Mononuclear cell (primary cell): ENCODE measurements around the gene SPATS2L. TPM values are rescaled to one million over a fixed set of nuclear protein-coding genes. Genes with fewer than 3 reads are reported as not detected.

Experiments used
- H3K27me3 ChIP-seq: 2 replicates; pipeline ENCODE4 v1.6.0; 2011; ENCODE audit warnings: low read length, control low read depth; ENCODE audit not compliant: insufficient read depth
- H3K4me1 ChIP-seq: 2 replicates; pipeline ENCODE4 v1.5.1; 2011; ENCODE audit warnings: mild to moderate bottlenecking, low read length, control low read depth; ENCODE audit not compliant: insufficient read depth
- H3K4me3 ChIP-seq: 2 replicates; pipeline ENCODE4 v1.5.1; 2011; ENCODE audit warnings: mild to moderate bottlenecking, low read length, moderate library complexity
- H3K9me3 ChIP-seq: 2 replicates; pipeline ENCODE4 v1.5.1; 2011; ENCODE audit warnings: low read depth, mild to moderate bottlenecking, control low read depth, low read length
- total RNA-seq: library from RNA; depleted of rRNA; stranded (reverse); fragments of >200 nt; gene quantifications from one replicate; pipeline ENCODE4 v1.2.3, GENCODE V29; 2012

Gene SPATS2L, protein sequence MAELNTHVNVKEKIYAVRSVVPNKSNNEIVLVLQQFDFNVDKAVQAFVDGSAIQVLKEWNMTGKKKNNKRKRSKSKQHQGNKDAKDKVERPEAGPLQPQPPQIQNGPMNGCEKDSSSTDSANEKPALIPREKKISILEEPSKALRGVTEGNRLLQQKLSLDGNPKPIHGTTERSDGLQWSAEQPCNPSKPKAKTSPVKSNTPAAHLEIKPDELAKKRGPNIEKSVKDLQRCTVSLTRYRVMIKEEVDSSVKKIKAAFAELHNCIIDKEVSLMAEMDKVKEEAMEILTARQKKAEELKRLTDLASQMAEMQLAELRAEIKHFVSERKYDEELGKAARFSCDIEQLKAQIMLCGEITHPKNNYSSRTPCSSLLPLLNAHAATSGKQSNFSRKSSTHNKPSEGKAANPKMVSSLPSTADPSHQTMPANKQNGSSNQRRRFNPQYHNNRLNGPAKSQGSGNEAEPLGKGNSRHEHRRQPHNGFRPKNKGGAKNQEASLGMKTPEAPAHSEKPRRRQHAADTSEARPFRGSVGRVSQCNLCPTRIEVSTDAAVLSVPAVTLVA
- total RNA-seq: 3.5 TPM

DNA sequence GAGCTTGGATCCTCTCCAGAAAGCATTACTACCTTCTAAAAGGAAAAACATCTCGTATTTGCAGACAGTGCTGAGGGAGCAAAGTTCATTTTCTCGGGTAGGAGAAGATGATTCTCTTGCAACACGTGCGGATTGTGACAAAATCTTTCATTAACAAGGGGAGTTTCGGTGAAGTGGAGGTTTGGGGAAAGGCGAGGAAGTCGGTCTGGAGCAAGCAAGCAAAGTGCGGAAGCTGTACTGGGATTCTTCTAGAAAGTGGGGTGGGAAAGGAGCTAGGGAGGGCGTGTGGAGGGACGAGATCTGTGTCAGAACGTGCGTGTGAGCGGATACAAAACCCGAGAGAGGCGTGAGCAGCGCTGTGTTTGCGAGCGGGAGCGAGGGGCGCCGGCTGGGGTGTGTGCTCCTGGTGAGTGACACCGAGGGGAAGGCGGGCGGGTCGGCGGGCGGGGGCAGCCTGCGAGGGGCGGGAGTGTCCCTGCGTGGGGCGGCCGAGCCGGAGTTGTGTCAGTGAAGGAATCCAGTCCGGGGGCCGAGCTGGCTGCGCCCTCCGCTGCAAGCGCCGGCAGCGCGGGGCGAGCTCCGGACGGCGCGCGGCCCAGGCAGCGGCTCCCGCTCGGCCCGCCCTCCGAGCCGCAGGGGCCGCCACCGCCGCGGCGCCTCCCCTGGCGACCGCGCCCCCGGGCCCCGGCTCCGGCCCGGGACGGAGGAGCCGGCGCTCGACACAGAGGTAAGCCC lies at the start of gene SPATS2L:
SPATS2L (plus strand) TSS at position 498 of the 735 bp plus-strand sequence. CDS start 82,552 bp downstream, outside the sequence.
- H3K4me1 ChIP-seq: peaks cover 13% of the 10 kb centered on the region
- H3K4me3 ChIP-seq: peak within 1 kb of the TSS; percentile 52

DNA sequence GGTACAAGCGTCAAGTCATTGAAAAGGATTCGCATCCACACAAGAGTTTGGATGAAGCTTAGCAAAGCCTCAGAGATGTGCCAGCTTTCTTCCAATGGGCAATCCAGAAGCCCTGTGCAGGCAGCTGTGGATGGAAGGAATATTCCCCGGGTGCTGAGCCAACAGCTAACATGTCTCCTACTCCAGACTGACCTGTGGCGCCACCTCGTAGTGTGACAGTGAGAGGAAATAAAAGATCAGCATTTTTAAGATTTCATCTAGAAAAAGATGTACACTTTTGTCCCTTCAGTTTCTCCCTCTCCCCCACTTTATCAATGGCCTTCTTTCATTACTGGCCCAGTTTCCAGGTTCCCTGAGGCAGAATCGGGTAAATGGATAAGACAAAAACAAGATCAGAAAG lies 48.9 kb upstream of the SPATS2L start:
- no peaks in the 10 kb centered on the region for H3K27me3 ChIP-seq
- H3K4me3 ChIP-seq: no peak overlapping the region
- H3K9me3 ChIP-seq: no peaks in the 10 kb centered on the region
- H3K4me1 ChIP-seq: no peaks in the 10 kb centered on the region

More for the DNA sequence above, at the start of gene SPATS2L:
- Histone ChIP-seq H3K27me3 (peaks cover 21% of the 10 kb centered on the region), H3K9me3 (no peaks in the 10 kb centered on the region)

DNA sequence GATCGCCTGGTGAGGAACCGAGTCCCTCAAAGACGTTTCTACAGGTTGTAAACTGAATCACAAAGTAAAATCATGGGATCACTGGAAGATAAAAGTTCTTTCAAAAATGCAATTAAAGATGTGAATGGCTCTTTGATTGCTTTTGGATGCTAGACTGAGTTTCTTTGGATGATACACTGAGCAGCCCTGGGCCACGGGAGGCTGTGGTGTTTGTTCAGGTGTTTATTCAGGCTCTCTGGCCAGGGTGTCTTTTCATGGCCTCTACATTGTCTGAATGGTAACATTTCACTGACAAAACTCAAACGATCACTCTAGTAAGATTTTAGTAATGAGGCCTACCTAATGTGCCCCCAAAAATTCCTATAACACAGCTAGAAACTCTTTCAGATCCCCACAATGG lies 48.4 kb upstream of the SPATS2L start:
- Histone ChIP-seq H3K4me1 (no peaks in the 10 kb centered on the region), H3K4me3 (no peak overlapping the region), H3K27me3 (no peaks in the 10 kb centered on the region), H3K9me3 (no peaks in the 10 kb centered on the region)

DNA sequence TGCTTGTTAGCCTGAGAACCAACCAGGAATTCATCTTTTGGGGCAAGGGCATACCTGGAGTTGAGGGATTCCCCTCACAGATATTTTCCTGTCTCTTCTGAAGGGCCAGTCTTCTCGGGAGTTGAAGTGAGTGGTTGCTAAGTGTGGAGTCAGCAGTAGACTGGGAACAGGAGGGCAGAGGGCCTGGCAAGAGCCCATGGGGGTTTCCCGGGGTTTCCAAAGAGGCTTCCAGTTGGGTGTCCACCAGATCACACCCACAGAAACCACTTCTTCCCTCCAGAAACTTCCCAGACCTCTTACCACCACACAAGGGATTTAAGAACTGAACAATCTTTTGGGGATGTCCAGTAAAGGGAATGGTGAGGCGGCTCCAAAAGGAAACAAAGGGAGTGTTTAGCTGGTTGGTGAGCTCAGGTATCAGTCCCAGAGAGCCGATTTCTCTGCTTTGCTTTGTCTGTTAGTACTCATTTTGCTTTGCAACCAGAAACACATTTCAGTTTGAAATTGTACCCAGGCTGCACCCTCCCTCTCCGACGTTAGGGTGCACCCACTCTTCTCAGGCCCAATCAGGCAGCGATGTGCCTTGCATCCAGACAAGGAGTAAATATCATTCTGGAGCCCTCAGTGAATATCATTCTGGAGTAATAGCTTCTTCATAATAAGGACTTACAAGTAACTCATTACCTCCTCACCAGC lies 47.5 kb upstream of the SPATS2L start:
- no peaks in the 10 kb centered on the region for H3K27me3 ChIP-seq
- no peaks in the 10 kb centered on the region for H3K4me1 ChIP-seq
- H3K4me3 ChIP-seq: no peak overlapping the region
- H3K9me3 ChIP-seq: no peaks in the 10 kb centered on the region

DNA sequence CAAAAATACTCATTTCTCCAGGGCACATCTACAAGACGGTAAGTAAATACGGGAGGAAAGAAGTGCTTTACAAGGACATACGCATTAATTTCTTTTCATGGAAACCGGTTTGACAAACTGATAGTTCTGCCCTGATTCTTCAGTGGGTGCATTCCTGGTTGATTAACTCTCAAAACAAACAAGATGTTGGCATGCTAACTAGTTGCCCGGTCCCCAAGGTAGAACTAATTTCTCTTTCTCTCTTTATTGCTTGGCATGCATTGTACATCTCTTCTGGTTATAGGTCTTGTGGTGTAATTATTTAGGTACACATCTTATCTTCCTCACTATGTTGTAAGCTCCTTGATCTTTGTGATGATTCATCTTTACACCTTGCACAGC lies 46.9 kb upstream of the SPATS2L start:
- Histone ChIP-seq H3K27me3 (no peaks in the 10 kb centered on the region), H3K4me3 (no peak overlapping the region), H3K9me3 (no peaks in the 10 kb centered on the region), H3K4me1 (no peaks in the 10 kb centered on the region)

DNA sequence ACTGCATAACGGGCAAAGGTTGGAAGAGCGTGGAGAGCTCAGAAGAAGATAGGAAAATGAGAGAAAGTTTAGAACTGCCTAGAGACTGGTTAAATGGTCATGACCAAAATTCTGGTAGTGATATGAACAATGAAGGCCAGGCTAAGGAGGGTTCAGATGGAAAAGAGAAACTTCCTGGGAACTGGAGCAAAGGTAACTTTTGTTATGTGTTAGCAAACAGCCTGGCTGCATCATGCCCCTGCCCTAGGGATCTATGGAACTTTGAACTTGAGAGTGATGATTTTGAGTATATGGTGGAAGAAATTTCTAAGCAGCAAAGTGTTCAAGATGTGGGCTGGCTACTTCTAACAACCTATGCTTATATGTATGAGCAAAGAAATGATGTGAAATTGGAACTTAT lies 44.4 kb upstream of the SPATS2L start:
- Histone ChIP-seq H3K9me3 (no peaks in the 10 kb centered on the region), H3K4me1 (no peaks in the 10 kb centered on the region), H3K4me3 (no peak overlapping the region), H3K27me3 (no peaks in the 10 kb centered on the region)

DNA sequence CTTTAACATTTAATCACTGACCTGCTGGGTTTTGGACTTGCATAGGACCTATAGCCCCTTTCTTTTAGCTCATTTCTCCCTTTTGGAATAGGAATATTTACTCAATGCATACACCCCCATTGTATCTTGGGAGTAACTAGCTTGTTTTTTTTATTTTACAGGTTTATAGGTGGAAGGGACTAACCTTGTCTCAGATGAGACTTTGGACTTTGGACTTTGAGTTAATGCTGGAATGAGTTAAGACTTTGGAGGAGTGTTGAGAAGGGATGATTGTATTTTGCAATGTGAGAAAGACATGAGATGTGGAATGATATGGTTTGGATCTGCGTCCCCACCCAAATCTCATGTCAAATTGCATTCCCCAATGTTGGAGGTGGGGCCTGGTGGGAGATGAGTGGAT lies 43.2 kb upstream of the SPATS2L start:
- Histone ChIP-seq H3K9me3 (no peaks in the 10 kb centered on the region), H3K27me3 (no peaks in the 10 kb centered on the region), H3K4me1 (no peaks in the 10 kb centered on the region), H3K4me3 (no peak overlapping the region)

DNA sequence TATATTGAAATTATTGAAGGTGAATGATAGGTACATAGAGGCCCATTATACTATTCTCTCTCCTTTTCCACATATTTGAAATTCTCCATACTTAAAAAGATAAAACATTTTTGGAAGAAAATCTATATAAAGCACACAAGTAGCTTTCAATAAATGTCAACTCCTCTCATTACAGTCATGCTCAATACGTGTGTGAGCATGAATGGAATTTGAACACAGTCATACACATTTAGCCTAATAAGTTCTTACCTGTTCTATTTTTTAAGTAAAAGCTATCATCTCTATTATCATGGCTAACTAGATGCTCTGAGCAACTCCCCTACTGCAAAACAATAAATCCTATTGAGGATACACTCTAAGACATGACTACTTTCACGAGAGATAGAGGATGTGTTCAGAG lies 41.9 kb upstream of the SPATS2L start:
- Histone ChIP-seq H3K4me1 (no peaks in the 10 kb centered on the region), H3K4me3 (no peak overlapping the region), H3K27me3 (no peaks in the 10 kb centered on the region), H3K9me3 (no peaks in the 10 kb centered on the region)

DNA sequence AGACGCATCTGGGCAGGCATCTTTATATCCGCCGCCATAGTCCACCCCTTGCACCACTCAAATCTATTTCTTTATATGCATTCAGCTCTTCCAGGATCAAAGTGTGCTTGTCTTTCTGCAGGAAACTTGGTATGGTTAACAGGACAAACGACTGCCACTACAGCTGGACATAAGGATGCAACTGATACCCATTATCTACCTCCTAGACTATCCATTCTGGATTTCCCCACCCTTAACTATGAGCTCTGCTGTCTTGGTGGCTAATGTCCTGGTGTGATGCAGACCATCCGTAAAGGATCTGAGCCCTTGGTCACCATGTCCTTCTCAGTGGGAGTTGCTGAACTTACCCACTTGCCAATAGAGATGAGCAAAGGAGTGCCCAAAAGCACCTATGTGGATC lies 40.1 kb upstream of the SPATS2L start:
- Histone ChIP-seq H3K4me3 (no peak overlapping the region), H3K27me3 (no peaks in the 10 kb centered on the region), H3K9me3 (no peaks in the 10 kb centered on the region), H3K4me1 (no peaks in the 10 kb centered on the region)

DNA sequence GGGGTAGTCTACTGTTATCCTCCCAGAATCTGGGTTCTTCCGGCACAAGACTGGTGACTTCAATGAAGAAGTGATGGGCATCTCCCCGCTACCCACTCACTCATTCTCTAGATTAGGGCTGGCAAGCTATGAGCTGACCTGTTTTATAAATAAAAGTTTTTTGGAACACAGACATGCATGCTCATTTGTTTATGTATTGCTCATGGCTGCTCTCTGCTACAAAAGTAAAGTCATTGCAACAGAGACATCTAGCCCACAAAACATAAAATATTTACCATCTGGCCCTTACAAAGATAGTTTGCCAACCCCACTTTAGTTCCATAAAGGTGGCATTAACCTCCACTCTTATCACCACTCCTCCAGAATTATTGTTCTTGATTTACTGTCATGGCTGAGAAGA lies 39.1 kb upstream of the SPATS2L start:
- Histone ChIP-seq H3K4me3 (no peak overlapping the region), H3K9me3 (no peaks in the 10 kb centered on the region)

DNA sequence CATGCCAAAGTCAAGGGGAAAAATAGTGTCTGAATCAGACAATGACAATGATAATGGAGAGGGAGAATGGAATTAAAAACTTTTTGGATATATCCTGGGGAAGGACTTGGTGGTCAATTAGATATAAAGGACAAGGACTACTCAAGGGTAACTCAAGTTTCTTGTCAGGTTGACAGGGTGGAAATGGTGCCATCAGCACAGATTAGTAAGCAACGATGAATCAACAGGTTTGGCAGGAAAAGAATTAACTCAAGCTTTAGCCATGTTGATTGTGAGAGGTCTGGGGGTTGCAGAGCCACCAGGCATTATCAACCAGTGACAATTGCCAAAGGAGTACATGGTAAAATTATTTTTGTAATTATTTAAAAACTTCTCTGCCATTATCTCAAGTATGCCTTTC lies 35.8 kb upstream of the SPATS2L start:
- no peak overlapping the region for H3K4me3 ChIP-seq
- H3K4me1 ChIP-seq: no peaks in the 10 kb centered on the region
- no peaks in the 10 kb centered on the region for H3K27me3 ChIP-seq
- H3K9me3 ChIP-seq: no peaks in the 10 kb centered on the region

More for the DNA sequence above, 39.1 kb upstream of the SPATS2L start:
- H3K4me1 ChIP-seq: no peaks in the 10 kb centered on the region
- no peaks in the 10 kb centered on the region for H3K27me3 ChIP-seq

DNA sequence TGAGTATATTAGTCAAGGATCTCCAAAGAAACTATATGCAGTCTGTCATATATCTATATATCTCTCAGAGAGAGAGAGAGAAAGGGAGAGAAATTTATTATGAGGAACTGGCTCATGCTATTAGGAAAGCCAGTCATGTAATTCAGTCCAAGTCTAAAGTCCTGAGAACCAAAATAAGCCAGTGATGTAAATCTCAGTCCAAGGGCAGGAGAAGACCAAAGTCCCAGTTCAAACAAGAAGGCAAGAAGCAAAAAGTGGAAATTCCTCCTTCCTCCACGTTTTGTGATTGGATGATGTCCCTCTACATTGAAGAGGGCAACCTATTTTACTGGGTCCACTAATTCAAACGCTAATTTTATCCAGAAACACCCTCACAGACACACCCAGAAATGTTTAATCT lies 34.2 kb upstream of the SPATS2L start:
- H3K4me1 ChIP-seq: no peaks in the 10 kb centered on the region
- H3K27me3 ChIP-seq: peaks cover 3% of the 10 kb centered on the region
- H3K9me3 ChIP-seq: no peaks in the 10 kb centered on the region
- no peak overlapping the region for H3K4me3 ChIP-seq

DNA sequence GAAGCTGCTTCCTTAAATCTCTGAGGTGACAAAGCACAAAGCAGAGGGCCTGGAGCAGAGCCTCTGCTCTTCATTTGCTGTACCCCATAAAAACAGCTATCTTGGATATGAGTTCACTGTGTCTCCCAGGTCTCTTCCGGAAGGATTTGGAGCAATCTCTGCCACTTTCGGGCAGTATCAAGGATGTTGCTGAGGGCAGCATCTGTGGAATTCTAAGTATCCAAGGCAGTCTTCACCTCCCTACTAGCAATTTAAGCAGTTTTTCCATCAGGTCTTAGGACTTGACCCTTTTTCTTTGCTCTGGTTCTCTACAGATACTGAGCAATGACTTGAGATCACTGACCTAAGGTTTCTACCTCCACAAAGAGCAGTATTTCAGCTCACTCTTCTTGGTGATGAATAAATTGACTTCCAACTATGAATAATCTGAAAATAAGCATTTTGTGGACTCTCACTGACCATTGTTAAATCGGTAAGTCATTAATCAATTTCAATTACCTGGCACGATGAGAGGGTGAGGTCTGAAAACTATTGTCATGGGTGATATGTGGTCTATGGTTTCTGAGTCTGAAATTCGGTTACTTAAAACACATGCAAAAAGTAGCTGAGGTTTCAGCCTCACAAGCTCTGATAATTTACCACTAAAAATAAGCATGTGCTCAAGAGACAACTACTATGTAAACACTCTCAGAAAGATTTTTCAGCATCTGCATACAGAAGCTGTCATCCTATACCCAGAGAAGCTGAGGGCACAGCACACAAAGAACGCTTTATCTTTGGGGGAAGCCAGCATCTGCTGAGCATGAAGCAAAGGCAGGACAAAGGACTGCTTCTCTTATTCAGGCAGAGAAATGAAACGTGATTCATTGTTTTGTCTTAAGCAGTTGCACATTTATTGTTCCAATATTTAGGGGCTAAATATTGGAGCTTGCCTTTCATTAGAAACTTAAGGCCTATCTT lies 32.1 kb upstream of the SPATS2L start:
- peaks cover 3% of the 10 kb centered on the region for H3K27me3 ChIP-seq
- H3K4me3 ChIP-seq: no peak overlapping the region
- H3K4me1 ChIP-seq: no peaks in the 10 kb centered on the region
- H3K9me3 ChIP-seq: no peaks in the 10 kb centered on the region

DNA sequence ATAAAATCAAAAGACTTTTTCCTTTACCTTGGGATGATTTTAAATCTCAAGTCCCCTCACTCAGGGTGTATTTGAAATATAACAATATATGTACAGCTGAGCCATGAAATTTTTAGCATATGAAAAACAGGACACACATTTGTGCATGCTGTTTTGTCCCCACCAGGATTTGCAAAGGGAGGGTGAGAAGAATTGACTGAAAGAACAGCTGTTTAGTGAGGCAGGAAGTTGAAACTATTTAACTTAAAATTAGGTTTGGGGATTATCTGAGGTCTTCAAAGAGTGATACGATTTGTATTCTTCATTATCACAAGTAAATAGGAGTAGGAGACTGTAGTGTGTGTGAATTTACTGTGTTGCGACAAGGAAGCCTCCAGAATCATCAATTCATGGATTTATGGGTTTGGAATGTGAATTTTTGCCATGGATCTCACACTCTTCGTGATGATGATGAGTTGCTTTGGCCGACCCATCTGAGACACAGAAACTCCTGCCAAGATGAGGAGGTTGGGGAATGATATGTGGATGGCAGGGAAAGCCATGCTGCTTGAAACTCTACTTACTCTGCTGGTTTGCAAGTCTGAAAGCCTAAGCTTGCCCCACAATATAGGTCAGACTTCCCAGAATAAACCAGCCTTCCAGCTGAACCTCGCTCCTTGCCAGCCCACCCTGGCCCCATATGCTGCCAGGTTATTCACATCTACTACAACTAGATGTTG lies 31.0 kb upstream of the SPATS2L start:
- H3K27me3 ChIP-seq: peaks cover 3% of the 10 kb centered on the region
- no peak overlapping the region for H3K4me3 ChIP-seq
- H3K9me3 ChIP-seq: no peaks in the 10 kb centered on the region
- no peaks in the 10 kb centered on the region for H3K4me1 ChIP-seq
